Psoas muscle (tissue), 8 donors: ENCODE data around the gene MEF2C. TPM values are rescaled to one million over a fixed set of nuclear protein-coding genes. Genes with fewer than 3 reads are reported as not detected.

Experiments used
- ATAC-seq, 4 donors: fragments of 200-7000 bp; cut with Tn5 transposase; one replicate each; pipeline ENCODE4 v1.9.1; 2020; ENCODE audit warnings: moderate library complexity in 3 of 4, mild to moderate bottlenecking in 2 of 4
- DNase-seq, 2 donors: peaks; one replicate each; pipeline ENCODE4 v3.0.0-alpha.2; 2020
- H3K27ac ChIP-seq: fragments of 200-600 bp; one replicate; pipeline ENCODE4 v1.8.0; 2022
- H3K27me3 ChIP-seq, 3 donors: fragments of 200-600 bp in 1 of 3; one replicate each; pipeline versions ENCODE4 v1.6.1 to v1.8.0; 2013 to 2022; ENCODE audit warnings: low read length in 2 of 3, mild to moderate bottlenecking in 2 of 3, moderate library complexity in 1 of 3; ENCODE audit not compliant: insufficient read depth in 3 of 3
- H3K36me3 ChIP-seq, 2 donors: fragments of 200-600 bp in 1 of 2; one replicate each; pipeline versions ENCODE4 v1.6.1 to v1.8.0; 2013 to 2022; ENCODE audit warnings: low read depth in 1 of 2, mild to moderate bottlenecking in 1 of 2, moderate library complexity in 1 of 2; ENCODE audit not compliant: insufficient read depth in 1 of 2
- H3K4me1 ChIP-seq: fragments of 200-600 bp; one replicate; pipeline ENCODE4 v1.8.0; 2022
- H3K4me3 ChIP-seq: fragments of 200-600 bp; one replicate; pipeline ENCODE4 v1.8.0; 2022; ENCODE audit warnings: mild to moderate bottlenecking
- H3K9me3 ChIP-seq: fragments of 200-600 bp; one replicate; pipeline ENCODE4 v1.8.0; 2022
- CTCF ChIP-seq: fragments of 200-600 bp; IDR thresholded peaks from one replicate; pipeline ENCODE4 v1.8.0; 2022; ENCODE audit warnings: antibody characterized with exemption
- WGBS, 3 donors: extraction: QIAGEN DNeasy Blood & Tissue Kit; methylation state at CpG; one replicate each; pipeline versions ENCODE4 v1.1.6 to v1.1.7; 2013; 5-methylcytosine and 5-hydroxymethylcytosine counted together
- intact Hi-C, 2 donors: fragments of 100-400 bp; cut with DNase I; formaldehyde crosslinking; loops; one replicate each; pipeline versions ENCODE4 v1.11.0 to v1.14.2; 2022
- polyA plus RNA-seq, 3 donors: library from polyadenylated mRNA; stranded (reverse); fragments of 200-250 nt; gene quantifications; one replicate each; pipeline ENCODE4 v1.2.3, GENCODE V29; 2013
- total RNA-seq, 4 donors: library from RNA; stranded (reverse); fragmentation: NEBNext Ultra II Directional in 2 of 4; extraction: Animal tissue kit (Norgen Biotek cat#: 25700) in 2 of 4; gene quantifications; one replicate each; pipeline versions ENCODE4 v1.2.1 to v1.2.4, GENCODE V29; 2021 to 2023
- donor health status: healthy with polysubstance abuse.
- donor health status: DM: no; HTN: no; CAD: no; lungs with moderate emphysema.
- donor health status: Bipolar disorder and iron deficiency.
- donor health status: healthy.
- donor health status: DM: yes; HTN: yes; CAD: no.
- donor health status: DM: no; HTN: no; CAD: no.
- donor health status: DM: no; HTN: no; CAD: no.
- donor health status: DM: yes; HTN: yes; CAD: no.

The MEF2C gene
- total and polyA plus RNA-seq, 7 donors, result 9.3 to 530 (median 148) TPM

DNA sequence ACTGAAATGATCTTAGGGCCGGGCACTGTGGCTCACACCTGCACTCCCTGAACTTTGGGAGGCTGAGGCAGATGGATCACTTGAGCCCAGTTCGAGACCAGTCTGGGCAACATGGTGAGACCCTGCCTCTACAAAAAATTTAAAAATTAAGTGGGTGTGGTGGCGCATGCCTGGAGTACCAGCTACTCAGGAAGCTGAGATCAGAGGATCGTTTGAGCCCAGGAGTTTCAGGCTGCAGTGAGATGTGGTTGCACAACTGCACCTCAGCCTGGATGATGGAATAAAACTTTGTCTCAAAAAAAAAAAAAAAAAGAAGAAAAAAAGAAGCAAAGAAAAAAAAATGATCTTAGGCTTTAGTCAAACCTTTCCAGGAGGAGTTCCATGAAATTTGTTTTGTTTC, 41.8 kb downstream of the MEF2C start:
- TF ChIP-seq CTCF, result no peak
- no peaks in the 10 kb centered on the region for H3K9me3 ChIP-seq
- H3K36me3 ChIP-seq, result peaks cover 0 to 13% of the 10 kb centered on the region in 2 donors
- DNase-seq (no peak), ATAC-seq (peak in 3 of 4 donors; percentile 31 to 57 (median 40))
- H3K4me1 ChIP-seq, result peaks cover 83% of the 10 kb centered on the region
- H3K27me3 ChIP-seq, result no peaks in the 10 kb centered on the region
- intact Hi-C loops, result no loop called here
- H3K27ac ChIP-seq, result peak overlapping the region; percentile 87
- H3K4me3 ChIP-seq, result no peak overlapping the region
- WGBS, 3 donors, result 70 to 76% (median 74%) methylated on average over 4 of the region's 4 CpGs

DNA sequence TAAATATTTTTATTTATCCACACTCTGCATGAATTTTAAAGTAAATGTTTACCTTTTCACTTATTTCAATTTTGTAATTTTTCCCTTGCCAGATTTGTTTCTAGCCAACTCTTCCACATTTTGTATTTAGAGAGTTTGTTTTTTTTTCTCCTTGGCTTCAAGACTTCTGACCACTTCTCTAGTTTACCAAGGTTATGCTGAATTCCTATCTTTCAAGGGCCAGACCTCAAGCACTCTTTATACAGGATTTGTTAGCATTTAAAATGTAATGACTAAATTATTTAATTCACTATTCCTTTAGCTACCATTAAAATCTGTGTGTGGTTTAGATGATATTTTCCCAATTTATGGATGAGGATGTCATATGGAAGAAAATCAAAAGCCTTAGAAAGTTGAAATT, 42.5 kb downstream of the MEF2C start:
- TF ChIP-seq CTCF, result no peak
- Histone ChIP-seq H3K27me3 (no peaks in the 10 kb centered on the region), H3K27ac (peak overlapping the region; percentile 87), H3K4me1 (peaks cover 77% of the 10 kb centered on the region), H3K36me3 (peaks cover 0 to 10% of the 10 kb centered on the region in 2 donors), H3K4me3 (no peak overlapping the region), H3K9me3 (no peaks in the 10 kb centered on the region)
- no peak for ATAC-seq
- DNase-seq, result no peak
- intact Hi-C loops, result no loop called here

GRCh38 chr5:88839238-88839637, 43.7 kb downstream of the MEF2C start:
- Histone ChIP-seq H3K27me3 (no peaks in the 10 kb centered on the region), H3K9me3 (no peaks in the 10 kb centered on the region), H3K4me1 (peaks cover 79% of the 10 kb centered on the region), H3K36me3 (peaks cover 0 to 10% of the 10 kb centered on the region in 2 donors), H3K4me3 (no peak overlapping the region), H3K27ac (peak overlapping the region; percentile 87)
- ATAC-seq (no peak), DNase-seq (no peak)
- no peak for TF ChIP-seq CTCF
- WGBS, 3 donors, result 72 to 84% (median 80%) methylated on average over 4 of the region's 4 CpGs
- intact Hi-C loops, result loop anchor here (5.0 to 10.0 kb wide), 2 partner anchors 43 to 94 kb away; partner anchors contain the start of gene MEF2C (in 1 of the 2)

GRCh38 chr5:88838500-88838899, 44.5 kb downstream of the MEF2C start:
- Histone ChIP-seq H3K27me3 (no peaks in the 10 kb centered on the region), H3K4me3 (no peak overlapping the region), H3K9me3 (no peaks in the 10 kb centered on the region), H3K27ac (peak overlapping the region; percentile 87), H3K4me1 (peaks cover 82% of the 10 kb centered on the region), H3K36me3 (peaks cover 0 to 10% of the 10 kb centered on the region in 2 donors)
- 40 to 71% (median 57%) methylated on average over 1 of the region's 1 CpG for WGBS, 3 donors
- intact Hi-C loops, result loop anchor here (5.0 to 10.0 kb wide), 2 partner anchors 44 to 94 kb away; partner anchors contain the start of gene MEF2C (in 1 of the 2)
- DNase-seq (no peak), ATAC-seq (no peak)
- TF ChIP-seq CTCF, result no peak

DNA sequence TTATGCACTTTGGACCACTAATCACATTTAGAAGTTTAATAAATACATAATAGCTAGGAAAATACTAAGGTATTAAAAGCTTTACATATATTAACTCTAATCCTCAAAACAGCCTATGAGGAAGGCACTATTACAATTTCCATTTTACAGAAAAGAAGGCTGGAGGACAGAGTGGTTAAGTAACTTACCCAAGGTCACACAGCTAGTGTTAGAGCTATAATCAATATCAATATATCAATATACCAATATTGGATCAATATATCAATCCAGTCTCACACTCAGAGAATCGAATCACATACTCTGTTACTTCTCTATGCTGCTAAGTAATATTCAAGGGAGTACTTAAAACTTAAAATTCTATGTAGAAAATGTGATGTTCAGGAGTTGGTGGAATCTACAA, 45.2 kb downstream of the MEF2C start:
- H3K36me3 ChIP-seq, result peaks cover 0 to 10% of the 10 kb centered on the region in 2 donors
- H3K27me3 ChIP-seq, result no peaks in the 10 kb centered on the region
- H3K9me3 ChIP-seq, result no peaks in the 10 kb centered on the region
- no peak for TF ChIP-seq CTCF
- H3K4me3 ChIP-seq, result no peak overlapping the region
- intact Hi-C loops, result loop anchor here (5.0 to 10.0 kb wide), 2 partner anchors 44 to 93 kb away; partner anchors contain the start of gene MEF2C (in 1 of the 2)
- H3K27ac ChIP-seq, result peak overlapping the region; percentile 87
- 89 to 92% (median 91%) methylated on average over 1 of the region's 1 CpG for WGBS, 3 donors
- no peak for ATAC-seq
- peaks cover 82% of the 10 kb centered on the region for H3K4me1 ChIP-seq
- DNase-seq, result no peak
